ENCODE measurements around the gene NFYC. TPM values are rescaled to one million over a fixed set of nuclear protein-coding genes. Genes with fewer than 3 reads are reported as not detected.

The NFYC gene
- total RNA-seq, 1 donor = 19.0 TPM

DNA sequence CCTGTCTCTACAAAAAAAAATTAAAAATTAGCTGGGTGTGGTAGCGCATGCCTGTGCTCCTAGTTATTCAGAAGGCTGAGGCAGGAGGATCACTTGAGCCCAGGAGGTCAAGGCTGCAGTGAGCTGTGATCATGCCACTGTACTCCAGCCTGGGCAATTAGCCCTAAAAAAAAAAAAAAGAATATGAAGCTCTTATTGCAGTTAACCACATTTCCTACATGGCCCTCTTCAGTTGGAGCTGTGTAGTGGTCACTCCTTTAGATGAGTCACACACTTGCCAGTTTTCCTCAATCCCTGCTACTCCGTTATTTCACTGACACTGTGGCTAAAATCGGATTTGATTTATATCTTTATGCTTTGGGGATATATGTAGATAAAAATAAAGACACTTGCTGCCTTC, 11.8 kb downstream of the NFYC start:
- peak; percentile 67 for DNase-seq (ENCODE audit: low read depth)
- H3K4me3 ChIP-seq (ENCODE audit: low read depth, low read length) = no peak overlapping the region
- peak; percentile 13 for TF ChIP-seq CTCF (IDR thresholded peaks at IDR 0.05; ENCODE audit: insufficient read depth, low read depth, low read length)

- H3K4me3 ChIP-seq (ENCODE audit: low read depth, low read length) = no peak overlapping the region
- TF ChIP-seq CTCF (IDR thresholded peaks at IDR 0.05; ENCODE audit: insufficient read depth, low read depth, low read length) = no peak
- no peak for DNase-seq (ENCODE audit: low read depth)
These were observed 13.6 kb downstream of the NFYC start for GRCh38 chr1:40704817-40705733.

DNA sequence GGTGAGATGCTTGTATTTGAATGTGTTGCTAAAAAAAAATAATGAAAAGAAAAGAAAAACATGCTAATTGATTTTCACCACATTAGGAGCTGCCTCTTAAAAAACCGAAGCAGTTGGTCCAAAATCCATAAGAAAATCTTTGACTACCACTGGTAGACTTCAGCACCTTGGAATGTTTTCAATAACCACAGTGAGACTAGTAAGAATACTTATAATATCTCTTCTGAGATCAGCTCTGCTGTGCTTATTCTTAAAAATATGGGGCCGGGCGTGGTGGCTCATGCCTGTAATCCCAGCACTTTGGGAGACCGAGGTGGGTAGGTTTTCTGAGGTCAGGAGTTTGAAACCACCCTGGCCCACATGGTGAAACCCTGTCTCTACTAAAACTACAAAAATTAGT, 15.1 kb downstream of the NFYC start:
- no peak for TF ChIP-seq CTCF (IDR thresholded peaks at IDR 0.05; ENCODE audit: insufficient read depth, low read depth, low read length)
- DNase-seq (ENCODE audit: low read depth) = no peak
- H3K4me3 ChIP-seq (ENCODE audit: low read depth, low read length) = no peak overlapping the region

DNA sequence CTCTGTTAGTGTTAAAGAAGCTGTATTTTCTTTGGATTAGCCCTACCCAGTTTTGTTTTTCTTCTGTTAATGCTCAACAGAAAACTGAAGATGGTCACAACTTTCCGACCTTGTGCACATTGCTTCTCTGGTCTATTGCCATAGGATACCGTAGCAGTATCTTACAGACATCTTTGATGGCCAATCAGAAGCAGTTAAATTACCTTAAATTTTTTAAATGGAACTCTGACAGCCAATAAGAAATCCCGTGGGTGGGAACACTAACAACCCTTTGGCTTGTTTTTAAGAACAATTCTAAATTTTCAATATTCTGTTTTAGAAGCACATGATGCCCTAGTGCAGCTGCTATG, 17.2 kb downstream of the NFYC start:
- no peak for TF ChIP-seq CTCF (IDR thresholded peaks at IDR 0.05; ENCODE audit: insufficient read depth, low read depth, low read length)

DNA sequence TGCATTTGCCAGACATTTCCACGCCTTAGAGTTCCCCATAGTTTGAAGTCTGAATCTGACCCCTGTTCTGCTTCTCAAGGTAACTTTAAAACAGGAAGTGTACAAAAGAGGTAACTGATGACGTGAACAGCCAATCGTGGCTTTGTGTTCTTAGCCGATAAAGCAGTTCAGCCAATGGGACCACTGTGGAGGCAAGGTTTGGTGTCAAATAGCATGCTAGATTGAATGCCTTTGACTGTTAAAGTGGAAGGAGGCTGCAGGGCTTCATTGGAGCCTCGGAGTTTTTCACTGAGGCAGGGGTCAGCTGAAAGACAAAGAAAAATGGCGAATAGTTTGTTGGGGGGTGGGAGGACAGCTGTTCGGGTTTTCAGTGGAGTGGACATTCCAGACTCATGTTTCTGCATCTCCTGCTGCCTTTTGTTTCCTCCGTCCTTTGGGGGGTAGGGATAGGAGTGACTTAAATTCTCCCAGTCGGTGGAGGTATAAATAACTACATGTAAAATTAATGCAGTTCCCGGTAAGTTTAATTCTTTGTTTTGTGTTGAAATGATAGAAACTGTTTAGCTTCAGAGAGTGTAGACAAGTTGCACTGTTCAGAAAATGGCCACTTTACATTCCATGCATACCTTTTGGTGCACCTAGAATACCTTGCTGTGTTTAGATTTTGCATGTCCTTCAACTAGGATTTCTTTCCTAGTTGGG, 17.7 kb downstream of the NFYC start:
- H3K4me3 ChIP-seq (ENCODE audit: low read depth, low read length) = peak overlapping the region; percentile 81
- TF ChIP-seq CTCF (IDR thresholded peaks at IDR 0.05; ENCODE audit: insufficient read depth, low read depth, low read length) = no peak
- peak; percentile 96 for DNase-seq (ENCODE audit: low read depth)

More for the DNA sequence above, 17.2 kb downstream of the NFYC start:
- DNase-seq (ENCODE audit: low read depth) = peak; percentile 91
- peak overlapping the region; percentile 81 for H3K4me3 ChIP-seq (ENCODE audit: low read depth, low read length)

DNA sequence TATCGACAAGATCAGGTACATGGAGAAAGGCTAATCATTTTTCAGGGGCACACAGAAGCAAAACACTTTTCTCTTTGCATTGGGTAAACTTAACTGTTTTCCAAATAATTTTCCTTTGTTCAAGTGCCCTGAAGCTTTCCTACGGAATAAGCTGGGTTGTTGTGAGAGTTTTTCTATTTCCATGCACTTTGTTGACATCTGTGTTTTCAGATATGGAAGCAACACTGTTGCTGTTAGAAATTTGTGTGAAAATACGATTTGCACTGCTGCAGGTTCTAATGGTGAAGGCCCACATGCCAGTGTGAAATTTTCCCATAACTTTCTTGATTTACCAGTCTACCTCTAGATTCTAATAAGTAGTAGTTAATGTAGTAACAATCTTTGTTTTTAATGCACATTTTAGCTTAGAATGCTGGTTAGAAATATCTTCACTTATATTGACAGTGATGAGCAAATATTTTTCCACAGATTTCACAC, 18.3 kb downstream of the NFYC start:
- peak overlapping the region; percentile 81 for H3K4me3 ChIP-seq (ENCODE audit: low read depth, low read length)
- no peak for TF ChIP-seq CTCF (IDR thresholded peaks at IDR 0.05; ENCODE audit: insufficient read depth, low read depth, low read length)
- no peak for DNase-seq (ENCODE audit: low read depth)

Data from fibroblast of villous mesenchyme (primary cell).